Sciatic nerve (tissue), 2 donors: Measurements from ENCODE around the gene VWF. TPM values are rescaled to one million over a fixed set of nuclear protein-coding genes. Genes with fewer than 3 reads are reported as not detected.
A peak's percentile ranks its signal among the peaks of the same experiment; 100 is the strongest.

ENCODE experiments used
- ATAC-seq: fragments of 200-7000 bp; cut with Tn5 transposase; one replicate; pipeline ENCODE4 v1.9.1; 2020; ENCODE audit warnings: mild to moderate bottlenecking, moderate library complexity
- DNase-seq: peaks from one replicate; pipeline ENCODE4 v3.0.0-alpha.2; 2020; ENCODE audit warnings: low spot score
- intact Hi-C: fragments of 100-400 bp; cut with DNase I; formaldehyde crosslinking; loops from one replicate; pipeline ENCODE4 v1.14.2; 2022
- total RNA-seq: library from RNA; stranded (reverse); fragmentation: NEBNext Ultra II Directional; extraction: Animal tissue kit (Norgen Biotek cat#: 25700); gene quantifications from one replicate; pipeline ENCODE4 v1.2.1, GENCODE V29; 2021
- donor health status: DM: no; HTN: no; CAD: no.
- donor health status: DM: no; HTN: no; CAD: no.

VWF gene
- total RNA-seq, 1 donor from 2014 or later, result 655 TPM

DNA sequence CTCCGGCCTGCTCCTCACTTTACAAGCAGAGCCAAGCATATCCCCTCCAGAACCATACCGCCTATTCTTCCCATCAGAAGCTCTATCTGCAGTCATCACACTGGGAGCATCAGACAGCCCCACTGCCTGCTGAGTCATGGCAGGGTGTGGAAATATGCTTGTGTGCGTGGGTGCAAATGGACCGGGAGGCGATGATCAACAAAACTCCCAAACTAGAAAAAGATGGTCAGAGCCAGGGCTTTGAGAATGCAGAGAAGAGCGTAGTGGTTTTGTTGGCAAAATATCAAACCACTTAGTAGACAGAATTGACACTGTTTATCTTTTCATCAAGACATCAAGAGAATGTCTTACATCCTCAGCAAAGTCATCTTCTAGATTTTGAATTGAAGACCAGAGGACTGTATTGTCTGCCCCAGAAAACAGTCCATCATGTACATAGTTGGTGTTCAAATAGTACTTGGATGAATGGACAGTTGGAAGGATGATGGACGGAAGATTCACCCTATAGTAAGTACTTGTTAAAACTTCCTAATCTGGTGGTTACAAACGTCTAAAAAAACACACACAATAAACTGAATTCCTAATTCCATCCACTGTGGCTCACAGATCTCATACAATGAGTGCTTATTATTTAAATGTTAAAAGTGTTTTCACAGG is 54.9 kb downstream of the VWF start:
- ATAC-seq (peak; percentile 58), DNase-seq (no peak)
- intact Hi-C loops, result loop anchor here (10.0 kb wide), 2 partner anchors 115 to 215 kb away; no protein-coding TSS in a partner anchor

DNA sequence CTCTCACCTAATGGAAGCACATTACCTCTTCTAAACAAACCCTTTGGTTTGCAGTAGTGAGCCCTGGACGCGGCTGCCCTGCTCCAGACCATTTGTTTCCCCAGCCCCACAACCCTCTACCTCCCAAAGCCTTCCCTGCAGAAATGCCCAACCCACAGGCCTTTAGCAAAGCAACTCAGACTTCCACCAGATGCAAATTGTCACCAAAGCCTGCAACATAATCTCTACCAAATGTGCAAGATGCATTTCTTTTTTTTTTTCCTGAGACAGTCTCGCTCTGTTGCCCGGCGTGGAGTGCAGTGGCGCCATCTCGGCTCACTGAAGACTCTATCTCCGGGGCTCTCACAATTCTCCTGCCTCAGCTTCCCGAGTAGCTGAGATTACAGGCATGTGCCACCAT is 56.2 kb downstream of the VWF start:
- DNase-seq (no peak), ATAC-seq (no peak)
- intact Hi-C loops, result loop anchor here (10.0 kb wide), 2 partner anchors 117 to 217 kb away; no protein-coding TSS in a partner anchor

DNA sequence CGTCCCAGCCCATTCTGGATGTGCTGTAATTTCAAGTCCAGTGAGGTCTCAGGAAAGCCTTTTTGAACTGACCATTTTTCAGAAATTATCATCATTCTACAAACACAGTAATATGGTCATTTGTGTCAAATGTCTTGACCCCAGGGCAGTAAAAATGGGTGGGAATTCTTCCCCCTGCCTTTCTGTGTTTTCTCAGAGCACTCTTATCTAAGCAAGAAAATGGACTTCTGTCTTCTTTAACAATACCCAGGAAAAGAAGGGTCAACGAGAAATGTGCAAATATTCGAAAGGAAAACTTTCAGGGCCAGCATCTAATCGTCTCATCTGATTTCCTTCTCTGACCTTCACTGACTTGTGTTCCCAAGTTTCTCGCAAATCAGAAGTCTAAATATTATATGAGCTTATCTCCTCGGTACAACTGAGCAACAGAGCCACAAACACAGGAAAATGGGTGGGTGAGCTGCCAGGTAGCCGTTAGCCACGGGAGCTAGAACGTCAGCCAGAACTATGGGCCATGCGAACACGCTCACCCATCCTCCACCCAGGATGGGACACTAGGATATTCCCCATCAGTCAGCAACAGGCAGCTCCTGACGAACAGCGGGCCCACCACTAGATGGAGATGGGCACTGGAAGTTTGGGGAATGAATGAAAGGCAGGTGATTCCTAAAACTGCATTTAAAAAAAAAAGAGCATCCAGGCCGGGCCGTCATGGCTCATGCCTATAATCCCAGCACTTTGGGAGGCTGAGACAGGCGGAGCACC is 57.1 kb downstream of the VWF start:
- ATAC-seq (no peak), DNase-seq (no peak)
- intact Hi-C loops, result loop anchor here (10.0 kb wide), 2 partner anchors 117 to 217 kb away; no protein-coding TSS in a partner anchor

DNA sequence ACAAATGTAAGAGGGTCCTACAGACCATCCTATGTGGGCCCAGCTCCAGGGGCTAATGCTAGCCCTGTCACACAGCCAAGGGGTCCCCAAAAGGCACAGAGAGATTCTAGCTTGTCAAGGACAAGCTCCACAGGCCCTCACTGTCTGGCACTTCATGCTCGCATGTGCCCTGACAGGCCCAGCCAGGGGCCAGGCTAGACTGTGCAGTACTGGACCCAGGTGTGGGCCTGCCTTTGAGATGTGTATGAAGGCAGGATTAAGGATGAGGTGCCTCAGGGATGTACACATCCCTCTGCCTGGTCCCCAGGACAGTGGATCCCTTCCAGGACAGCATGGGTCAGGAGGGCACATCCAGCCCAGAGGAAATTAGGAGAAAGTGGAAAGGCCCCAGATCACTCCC is 57.8 kb downstream of the VWF start:
- intact Hi-C loops, result loop anchor here (10.0 kb wide), 2 partner anchors 118 to 218 kb away; no protein-coding TSS in a partner anchor
- ATAC-seq, result no peak
- no peak for DNase-seq

GRCh38 chr12:6065863-6066199 is 58.6 kb downstream of the VWF start:
- ATAC-seq (no peak), DNase-seq (no peak)
- intact Hi-C loops, result loop anchor here (10.0 kb wide), 2 partner anchors 119 to 219 kb away; no protein-coding TSS in a partner anchor

GRCh38 chr12:6065131-6065862 is 59.2 kb downstream of the VWF start:
- intact Hi-C loops, result loop anchor here (10.0 kb wide), 2 partner anchors 120 to 220 kb away; no protein-coding TSS in a partner anchor
- ATAC-seq (no peak), DNase-seq (no peak)

DNA sequence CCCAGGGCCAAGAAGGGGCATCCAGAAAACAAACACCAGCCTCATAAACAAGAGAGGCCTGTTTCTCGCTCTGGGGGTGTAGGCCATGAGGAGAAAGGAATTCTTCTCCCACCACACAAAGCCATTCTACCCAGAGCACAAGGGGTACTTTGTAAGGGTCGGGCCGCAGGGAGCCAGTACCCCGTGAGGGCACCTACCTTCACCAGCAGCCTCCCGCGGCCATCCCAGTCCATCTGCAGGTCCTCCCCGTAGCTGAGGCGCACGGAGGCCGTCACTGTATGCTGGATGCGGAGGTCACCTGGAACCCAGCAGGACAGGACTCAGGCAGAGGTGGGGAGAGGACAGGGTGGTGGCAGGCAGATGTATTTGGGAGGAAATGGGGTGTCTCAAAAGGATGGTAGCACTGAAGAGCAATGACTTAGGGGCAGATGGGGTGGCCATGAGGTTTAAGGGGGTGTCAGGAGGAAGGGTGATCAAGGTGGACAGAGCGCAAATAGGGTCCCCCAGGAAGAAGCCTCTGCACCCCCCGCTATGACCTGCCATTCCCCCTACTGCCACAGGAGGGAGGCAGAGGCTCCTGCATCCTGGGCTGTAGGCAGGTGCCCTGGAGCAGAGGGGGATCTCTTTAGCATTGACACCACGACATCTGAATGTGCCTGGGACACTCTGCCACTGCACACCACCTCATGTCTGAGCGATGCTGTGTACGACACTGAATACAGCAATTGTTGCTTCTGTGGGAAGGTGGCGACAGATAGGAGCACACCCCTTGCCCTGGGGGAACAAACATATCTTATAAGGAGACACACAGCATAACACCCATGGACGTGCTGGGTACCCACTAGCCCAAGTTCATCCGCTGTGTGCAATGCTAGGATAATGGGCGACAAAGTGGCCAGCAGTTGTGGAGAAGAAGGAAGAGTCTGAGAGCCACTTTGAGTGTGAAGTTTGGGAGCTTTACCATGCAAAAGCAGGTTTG is 61.4 kb downstream of the VWF start:
- no peak for DNase-seq
- intact Hi-C loops, result loop anchor here (10.0 kb wide), 2 partner anchors 122 to 222 kb away; no protein-coding TSS in a partner anchor
- peak; percentile 72 for ATAC-seq

DNA sequence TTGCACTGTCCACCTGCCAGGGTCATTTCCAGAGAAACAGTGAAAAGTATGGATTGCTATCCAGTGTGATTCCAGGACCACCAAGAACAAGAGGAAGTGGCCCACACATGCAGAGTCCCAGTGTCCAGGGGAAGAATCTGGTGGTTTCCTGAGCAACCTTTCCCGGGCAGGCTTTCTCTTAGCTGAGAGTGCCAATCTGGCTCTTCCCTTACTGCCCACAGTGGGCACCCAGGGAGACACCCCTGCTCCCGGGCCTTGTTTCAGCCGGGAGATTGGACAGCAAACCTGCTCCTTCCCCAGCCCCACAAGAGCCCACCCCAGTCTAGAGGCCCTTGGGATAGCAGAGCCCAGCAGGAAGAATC is 62.1 kb downstream of the VWF start:
- intact Hi-C loops, result loop anchor here (10.0 kb wide), 2 partner anchors 122 to 222 kb away; no protein-coding TSS in a partner anchor
- DNase-seq, result no peak
- no peak for ATAC-seq

- ATAC-seq (no peak), DNase-seq (no peak)
- intact Hi-C loops, result loop anchor here (10.0 kb wide), 2 partner anchors 123 to 223 kb away; no protein-coding TSS in a partner anchor
Observed at GRCh38 chr12:6061660-6062059, 62.8 kb downstream of the VWF start.

DNA sequence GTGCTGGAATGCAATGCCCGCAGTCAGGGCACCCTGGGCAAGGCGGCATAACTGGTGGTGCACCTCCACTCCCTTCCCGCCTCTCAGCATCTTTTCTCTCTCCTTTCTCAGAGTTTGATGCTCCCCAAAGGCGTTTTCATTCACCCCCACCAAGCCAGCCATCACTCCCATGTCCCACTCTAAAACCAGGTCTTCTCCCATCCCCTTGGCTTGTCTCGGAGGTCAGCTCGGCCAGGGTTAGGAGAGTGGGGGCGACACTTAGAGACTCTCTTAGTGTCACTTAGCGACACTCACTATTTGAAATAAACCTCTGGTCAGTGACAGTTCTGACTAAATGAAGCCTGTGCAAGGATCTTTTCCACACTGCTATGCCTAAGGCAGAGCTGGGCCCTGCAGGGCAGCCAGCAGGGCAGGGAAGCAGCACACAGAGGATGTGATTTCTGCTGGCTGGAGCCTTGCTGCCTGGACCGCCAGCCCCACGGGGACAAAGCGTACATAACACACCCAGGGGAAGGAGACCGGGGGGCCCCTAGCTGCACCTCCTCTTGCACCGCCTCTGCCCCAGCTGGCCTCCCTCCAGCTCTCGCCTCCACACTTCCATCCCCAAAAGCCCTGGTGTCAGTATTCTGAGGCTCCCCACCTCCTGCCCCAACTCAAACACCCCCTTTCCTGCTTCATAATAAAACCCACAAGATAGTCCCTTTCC is 64.5 kb downstream of the VWF start:
- intact Hi-C loops, result loop anchor here (10.0 kb wide), 2 partner anchors 125 to 225 kb away; no protein-coding TSS in a partner anchor
- no peak for DNase-seq
- ATAC-seq, result no peak

- ATAC-seq, result no peak
- intact Hi-C loops, result no loop called here
Observed at GRCh38 chr12:6059221-6059620, 65.2 kb downstream of the VWF start.

DNA sequence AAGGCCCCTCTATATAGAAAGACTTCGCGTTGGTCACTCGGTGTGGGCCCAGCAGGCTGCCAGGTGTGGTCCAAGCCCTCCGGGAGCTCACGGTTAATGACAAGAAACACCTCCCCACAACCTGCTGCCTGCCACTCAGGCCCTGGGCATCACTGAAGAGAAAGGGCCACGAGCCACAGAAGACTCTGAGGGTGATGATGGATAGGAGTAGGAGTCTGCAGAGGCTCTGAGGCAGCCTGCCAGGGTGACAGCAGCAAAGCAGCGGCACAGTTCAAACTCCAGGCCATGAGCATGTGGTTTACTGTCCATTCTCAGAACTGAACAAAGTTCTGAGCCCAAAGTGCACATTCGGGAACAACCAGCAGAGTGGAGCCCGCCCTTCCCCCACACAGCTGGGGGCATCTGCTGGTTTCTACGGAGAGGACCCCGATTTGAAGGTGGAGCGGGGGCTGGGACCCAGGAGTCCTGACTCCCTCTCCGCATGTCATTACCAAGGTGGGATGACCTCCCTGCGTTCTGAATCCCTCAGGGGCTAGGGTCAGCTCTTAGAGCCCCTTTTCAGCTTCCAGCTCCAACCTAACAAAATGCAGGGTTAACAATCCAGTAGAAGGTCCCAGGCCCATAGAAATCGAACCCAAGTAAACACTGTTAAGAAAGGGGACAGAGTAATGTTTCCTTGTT is 65.8 kb downstream of the VWF start:
- ATAC-seq (no peak), DNase-seq (no peak)
- intact Hi-C loops, result no loop called here

More at GRCh38 chr12:6059221-6059620, 65.2 kb downstream of the VWF start:
- no peak for DNase-seq

DNA sequence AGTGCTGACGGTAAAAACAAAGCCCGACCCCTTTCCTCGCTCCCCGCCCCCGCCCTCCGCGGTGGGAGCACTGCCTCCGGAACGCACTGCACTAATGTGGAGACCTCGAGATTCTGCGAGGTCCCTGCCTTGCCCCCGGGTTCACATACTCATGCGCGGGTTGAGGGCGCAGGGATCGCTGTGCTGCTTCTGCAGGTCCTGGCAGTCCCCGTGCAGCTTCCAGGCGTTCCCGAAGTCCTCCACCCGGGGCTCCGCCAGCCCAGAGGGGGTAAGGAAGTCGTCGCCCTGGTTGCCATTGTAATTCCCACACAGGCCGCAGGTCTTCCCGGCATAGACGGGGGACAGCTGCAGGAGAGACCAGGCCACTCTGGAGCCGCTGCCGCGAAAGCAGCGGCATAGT is 66.8 kb downstream of the VWF start:
- no peak for ATAC-seq
- DNase-seq, result no peak

GRCh38 chr12:6056406-6057240 is 67.8 kb downstream of the VWF start:
- ATAC-seq (no peak), DNase-seq (no peak)
- intact Hi-C loops, result no loop called here

More for the DNA sequence above, 66.8 kb downstream of the VWF start:
- intact Hi-C loops, result no loop called here

DNA sequence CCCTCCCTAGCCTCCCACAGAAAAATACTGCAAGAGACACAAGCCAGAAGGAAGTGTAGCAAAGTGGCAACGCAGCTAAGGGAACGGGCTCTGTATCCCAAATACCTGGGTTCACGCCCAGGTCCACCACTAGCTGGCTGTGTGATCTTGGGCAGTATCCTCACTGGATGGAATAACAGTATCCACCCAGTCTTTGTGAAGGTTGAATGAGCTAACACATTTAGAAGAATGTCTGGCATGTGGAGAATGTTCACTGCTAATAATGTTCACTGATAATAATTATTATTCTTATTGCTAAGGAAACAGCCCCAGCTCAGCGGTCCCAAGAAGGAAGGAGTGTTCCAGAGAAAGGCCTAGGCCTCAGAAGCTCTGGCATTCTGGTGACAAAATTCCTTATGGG is 70.9 kb downstream of the VWF start:
- no peak for ATAC-seq
- intact Hi-C loops, result no loop called here
- DNase-seq, result no peak

- ATAC-seq, result no peak
- intact Hi-C loops, result no loop called here
- DNase-seq, result no peak
Observed at GRCh38 chr12:6052940-6053329, 71.5 kb downstream of the VWF start.
